AG10803 (cell line): ENCODE results near the gene NDUFB5.
A peak's percentile ranks its signal among the peaks of the same experiment; 100 is the strongest.

ENCODE experiments used
- DNase-seq: peaks from one replicate; pipeline ENCODE4 v3.0.0; 2010; ENCODE audit warnings: low read depth
- H3K4me3 ChIP-seq: 2 replicates; pipeline ENCODE4 v1.5.1; 2011; ENCODE audit warnings: mild to moderate bottlenecking, low read length, control low read depth
- CTCF ChIP-seq: conservative IDR thresholded peaks from 2 replicates; pipeline ENCODE4 v1.5.1; 2011; ENCODE audit warnings: mild to moderate bottlenecking, low read length, control low read depth, inconsistent platforms

Gene NDUFB5

GRCh38 chr3:179580992-179581391 is 23.6 kb upstream of the NDUFB5 start:
- H3K4me3 ChIP-seq: no peak overlapping the region
- no peak for TF ChIP-seq CTCF
- DNase-seq: no peak

GRCh38 chr3:179589143-179589542 is 15.5 kb upstream of the NDUFB5 start:
- TF ChIP-seq CTCF: no peak
- H3K4me3 ChIP-seq: no peak overlapping the region
- DNase-seq: no peak

GRCh38 chr3:179590669-179591068 is 13.9 kb upstream of the NDUFB5 start:
- TF ChIP-seq CTCF: no peak
- no peak overlapping the region for H3K4me3 ChIP-seq
- no peak for DNase-seq

- TF ChIP-seq CTCF: no peak
Measured at GRCh38 chr3:179591313-179591712, 13.3 kb upstream of the NDUFB5 start.

GRCh38 chr3:179599531-179599930 is 5.1 kb upstream of the NDUFB5 start:
- no peak overlapping the region for H3K4me3 ChIP-seq
- no peak for DNase-seq
- no peak for TF ChIP-seq CTCF

More at GRCh38 chr3:179591313-179591712, 13.3 kb upstream of the NDUFB5 start:
- DNase-seq: no peak
- H3K4me3 ChIP-seq: no peak overlapping the region

- DNase-seq: no peak
- TF ChIP-seq CTCF: no peak
- H3K4me3 ChIP-seq: peak overlapping the region; percentile 97
Measured at GRCh38 chr3:179603321-179603720, 1.3 kb upstream of the NDUFB5 start.

GRCh38 chr3:179603831-179604230 is 763 bp upstream of the NDUFB5 start:
- DNase-seq: no peak
- H3K4me3 ChIP-seq: peak overlapping the region; percentile 97
- no peak for TF ChIP-seq CTCF
